Ishikawa (cell line): ENCODE results near the gene SRRM1.

ENCODE experiments used
- CEBPB ChIP-seq: IDR thresholded peaks from 2 replicates; pipeline ENCODE4 v1.6.1; 2012
- CREB1 ChIP-seq: IDR thresholded peaks from 2 replicates; pipeline ENCODE4 v1.6.1; 2012; ENCODE audit warnings: low read depth
- EGR1 ChIP-seq: IDR thresholded peaks from 2 replicates; pipeline ENCODE4 v1.6.1; 2012
- EP300 ChIP-seq: IDR thresholded peaks from 2 replicates; pipeline ENCODE4 v1.6.1; 2012; ENCODE audit warnings: borderline replicate concordance
- FOXM1 ChIP-seq: IDR thresholded peaks from 2 replicates; pipeline ENCODE4 v1.6.1; 2012; ENCODE audit warnings: low read depth, borderline replicate concordance
- NFIC ChIP-seq: IDR thresholded peaks from 2 replicates; pipeline ENCODE4 v1.6.1; 2012
- RAD21 ChIP-seq: IDR thresholded peaks from 2 replicates; pipeline ENCODE4 v1.6.1; 2012; ENCODE audit warnings: low read depth
- TAF1 ChIP-seq: IDR thresholded peaks from 2 replicates; pipeline ENCODE4 v1.6.1; 2012; ENCODE audit warnings: low read depth, mild to moderate bottlenecking
- TCF12 ChIP-seq: IDR thresholded peaks from 2 replicates; pipeline ENCODE4 v1.6.1; 2012; ENCODE audit warnings: low read depth
- TEAD4 ChIP-seq: IDR thresholded peaks from 2 replicates; pipeline ENCODE4 v1.6.1; 2012
- YY1 ChIP-seq: IDR thresholded peaks from 2 replicates; pipeline ENCODE4 v1.6.1; 2012; ENCODE audit warnings: low read depth
- ZBTB7A ChIP-seq: IDR thresholded peaks from 2 replicates; pipeline ENCODE4 v1.6.1; 2012; ENCODE audit warnings: low read depth
- TF ChIP-seq, protein P1 (sequence below): IDR thresholded peaks from 2 replicates; pipeline ENCODE4 v1.6.1; 2012
- TF ChIP-seq, protein P2 (sequence below): IDR thresholded peaks from 2 replicates; pipeline ENCODE4 v1.6.1; 2012
- TF ChIP-seq, protein P3 (sequence below): IDR thresholded peaks from 2 replicates; pipeline ENCODE4 v1.6.1; 2012; ENCODE audit warnings: low read depth, mild to moderate bottlenecking

Gene SRRM1

DNA sequence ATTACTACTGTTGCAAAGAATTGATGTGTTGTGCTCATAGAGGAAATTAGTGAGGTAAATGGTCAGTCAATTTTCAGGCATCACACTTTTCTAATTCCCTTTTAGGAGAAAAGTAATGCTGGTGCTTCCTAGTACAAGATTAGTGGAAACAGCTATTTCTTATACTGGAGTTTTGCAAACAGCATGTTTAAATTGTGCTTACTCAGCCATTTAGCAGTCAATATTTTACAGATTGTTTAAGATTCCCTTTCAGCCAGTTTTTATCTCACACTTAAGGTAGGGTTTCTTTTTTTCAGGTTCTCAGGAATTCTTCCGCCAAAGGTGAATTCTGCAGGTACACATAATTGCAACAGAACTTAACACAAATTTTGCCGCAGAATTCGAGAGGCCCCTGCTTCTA is 10.9 kb downstream of the SRRM1 start:
- TF ChIP-seq TAF1: no peak
- TF ChIP-seq, protein P1, sequence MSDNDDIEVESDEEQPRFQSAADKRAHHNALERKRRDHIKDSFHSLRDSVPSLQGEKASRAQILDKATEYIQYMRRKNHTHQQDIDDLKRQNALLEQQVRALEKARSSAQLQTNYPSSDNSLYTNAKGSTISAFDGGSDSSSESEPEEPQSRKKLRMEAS: no peak

DNA sequence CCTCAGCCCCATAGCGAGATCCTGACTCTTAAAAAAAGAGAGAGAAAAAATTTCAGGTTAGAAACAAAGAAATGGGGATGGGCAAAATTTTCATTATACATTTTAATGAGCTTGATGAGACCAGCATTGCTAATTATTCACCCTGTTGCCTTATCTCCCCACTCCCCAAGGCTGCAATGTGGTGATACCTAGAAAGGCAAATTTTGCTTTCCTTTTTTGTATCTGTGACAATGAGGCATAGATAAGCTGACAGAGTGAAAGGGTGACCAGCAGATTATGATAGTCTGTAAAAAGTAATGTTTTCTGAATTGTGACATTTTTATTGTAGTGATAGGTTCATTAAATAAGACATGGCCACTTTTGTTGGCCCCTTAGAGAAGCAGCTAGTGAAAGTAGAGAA is 12.9 kb downstream of the SRRM1 start:
- TF ChIP-seq NFIC: no peak
- no peak for TF ChIP-seq CREB1
- TF ChIP-seq YY1: no peak
- TF ChIP-seq, protein P2, sequence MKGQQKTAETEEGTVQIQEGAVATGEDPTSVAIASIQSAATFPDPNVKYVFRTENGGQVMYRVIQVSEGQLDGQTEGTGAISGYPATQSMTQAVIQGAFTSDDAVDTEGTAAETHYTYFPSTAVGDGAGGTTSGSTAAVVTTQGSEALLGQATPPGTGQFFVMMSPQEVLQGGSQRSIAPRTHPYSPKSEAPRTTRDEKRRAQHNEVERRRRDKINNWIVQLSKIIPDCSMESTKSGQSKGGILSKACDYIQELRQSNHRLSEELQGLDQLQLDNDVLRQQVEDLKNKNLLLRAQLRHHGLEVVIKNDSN: no peak
- TF ChIP-seq ZBTB7A: no peak
- no peak for TF ChIP-seq TEAD4
- TF ChIP-seq, protein P3, sequence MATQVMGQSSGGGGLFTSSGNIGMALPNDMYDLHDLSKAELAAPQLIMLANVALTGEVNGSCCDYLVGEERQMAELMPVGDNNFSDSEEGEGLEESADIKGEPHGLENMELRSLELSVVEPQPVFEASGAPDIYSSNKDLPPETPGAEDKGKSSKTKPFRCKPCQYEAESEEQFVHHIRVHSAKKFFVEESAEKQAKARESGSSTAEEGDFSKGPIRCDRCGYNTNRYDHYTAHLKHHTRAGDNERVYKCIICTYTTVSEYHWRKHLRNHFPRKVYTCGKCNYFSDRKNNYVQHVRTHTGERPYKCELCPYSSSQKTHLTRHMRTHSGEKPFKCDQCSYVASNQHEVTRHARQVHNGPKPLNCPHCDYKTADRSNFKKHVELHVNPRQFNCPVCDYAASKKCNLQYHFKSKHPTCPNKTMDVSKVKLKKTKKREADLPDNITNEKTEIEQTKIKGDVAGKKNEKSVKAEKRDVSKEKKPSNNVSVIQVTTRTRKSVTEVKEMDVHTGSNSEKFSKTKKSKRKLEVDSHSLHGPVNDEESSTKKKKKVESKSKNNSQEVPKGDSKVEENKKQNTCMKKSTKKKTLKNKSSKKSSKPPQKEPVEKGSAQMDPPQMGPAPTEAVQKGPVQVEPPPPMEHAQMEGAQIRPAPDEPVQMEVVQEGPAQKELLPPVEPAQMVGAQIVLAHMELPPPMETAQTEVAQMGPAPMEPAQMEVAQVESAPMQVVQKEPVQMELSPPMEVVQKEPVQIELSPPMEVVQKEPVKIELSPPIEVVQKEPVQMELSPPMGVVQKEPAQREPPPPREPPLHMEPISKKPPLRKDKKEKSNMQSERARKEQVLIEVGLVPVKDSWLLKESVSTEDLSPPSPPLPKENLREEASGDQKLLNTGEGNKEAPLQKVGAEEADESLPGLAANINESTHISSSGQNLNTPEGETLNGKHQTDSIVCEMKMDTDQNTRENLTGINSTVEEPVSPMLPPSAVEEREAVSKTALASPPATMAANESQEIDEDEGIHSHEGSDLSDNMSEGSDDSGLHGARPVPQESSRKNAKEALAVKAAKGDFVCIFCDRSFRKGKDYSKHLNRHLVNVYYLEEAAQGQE: no peak
- no peak for TF ChIP-seq RAD21
- TF ChIP-seq, protein P1: no peak
- TF ChIP-seq FOXM1: no peak
- TF ChIP-seq TAF1: no peak
- TF ChIP-seq TCF12: no peak
- TF ChIP-seq CEBPB: no peak

- no peak for TF ChIP-seq EGR1
Measured at GRCh38 chr1:24657781-24658180, 14.7 kb downstream of the SRRM1 start.

- TF ChIP-seq, protein P1: no peak
Measured at GRCh38 chr1:24659166-24659904, 16.2 kb downstream of the SRRM1 start.

- no peak for TF ChIP-seq RAD21
- TF ChIP-seq TEAD4: no peak
- no peak for TF ChIP-seq EP300
- TF ChIP-seq CEBPB: no peak
- no peak for TF ChIP-seq TAF1
- no peak for TF ChIP-seq NFIC
- TF ChIP-seq YY1: no peak
- no peak for TF ChIP-seq ZBTB7A
- TF ChIP-seq, protein P2: no peak
- TF ChIP-seq CREB1: no peak
- TF ChIP-seq TCF12: no peak
- TF ChIP-seq EGR1: no peak
Measured at GRCh38 chr1:24659993-24660665, 17.0 kb downstream of the SRRM1 start.

- no peak for TF ChIP-seq CREB1
- no peak for TF ChIP-seq TAF1
- TF ChIP-seq EP300: no peak
- TF ChIP-seq, protein P2: no peak
- TF ChIP-seq TEAD4: no peak
- no peak for TF ChIP-seq CEBPB
- TF ChIP-seq NFIC: no peak
- no peak for TF ChIP-seq TCF12
- no peak for TF ChIP-seq EGR1
- no peak for TF ChIP-seq YY1
- TF ChIP-seq, protein P1: no peak
- TF ChIP-seq ZBTB7A: no peak
- no peak for TF ChIP-seq FOXM1
- TF ChIP-seq, protein P3: no peak
- no peak for TF ChIP-seq RAD21
Measured at GRCh38 chr1:24664507-24665033, 21.5 kb downstream of the SRRM1 start.
